Endothelial cell of umbilical vein (primary cell): ENCODE data around the gene YJU2. TPM values are rescaled to one million over a fixed set of nuclear protein-coding genes. Genes with fewer than 3 reads are reported as not detected.

ENCODE experiments used
- BruUV-seq: library from RNA; stranded (reverse); fragments of 400-500 nt; replicated peaks from 2 replicates; lab custom pipeline; 2021; lab: Mats Ljungman, UMichigan
- CTCF ChIA-PET: fragments of 300-600, 350-600 bp; sonication (Branson Sonifier 250); formaldehyde crosslinking; loops from one replicate; lab custom pipeline; 2021; ENCODE audit warnings: antibody characterized with exemption, inconsistent platforms; lab: Charles Lee
- POLR2A ChIA-PET: fragments of 300-600, 350-600 bp; sonication (Branson Sonifier 250); formaldehyde crosslinking; loops from one replicate; lab custom pipeline; 2021; ENCODE audit warnings: antibody characterized with exemption, inconsistent platforms; lab: Charles Lee
- DNase-seq: peaks from one replicate; pipeline ENCODE4 v3.0.0-alpha.2; 2011; ENCODE audit warnings: low read depth, low spot score
- FAIRE-seq: peaks from 2 replicates; lab custom pipeline; 2011; peaks lifted over from hg19 to GRCh38; lab: Jason Lieb, UNC
- H2AFZ ChIP-seq: 2 replicates; pipeline ENCODE4 v1.6.0; 2012; ENCODE audit warnings: low read depth, low read length, control low read depth, inconsistent platforms
- H3K27ac ChIP-seq: 2 replicates; pipeline ENCODE4 v1.5.1; 2011; ENCODE audit warnings: low read depth, mild to moderate bottlenecking, control low read depth, low read length, moderate library complexity; ENCODE audit not compliant: insufficient read depth
- H3K27me3 ChIP-seq, 2 experiments: 2 replicates each; pipeline versions ENCODE4 v1.6.0 to v1.6.1; 2011; ENCODE audit warnings: low read length in 2 of 2, mixed read lengths in 1 of 2; ENCODE audit not compliant: control insufficient read depth in 2 of 2, insufficient read depth in 2 of 2
- H3K36me3 ChIP-seq, 2 experiments: 2 replicates in 1 of 2; 3 replicates in 1 of 2; pipeline ENCODE4 v1.5.1; 2011; ENCODE audit warnings: low read length in 2 of 2, mild to moderate bottlenecking in 1 of 2, moderate library complexity in 1 of 2; ENCODE audit not compliant: control insufficient read depth in 2 of 2, insufficient read depth in 2 of 2; ENCODE audit errors: extremely low read depth in 1 of 2
- H3K4me1 ChIP-seq: 3 replicates; pipeline ENCODE4 v1.5.1; 2011; ENCODE audit warnings: mild to moderate bottlenecking, low read length; ENCODE audit not compliant: control insufficient read depth, insufficient read depth; ENCODE audit errors: extremely low read depth
- H3K4me2 ChIP-seq: 2 replicates; pipeline ENCODE4 v1.6.1; 2011; ENCODE audit warnings: low read length, control low read depth, mixed read lengths; ENCODE audit not compliant: insufficient read depth
- H3K4me3 ChIP-seq, 3 experiments: fragments of 200-600 bp in 1 of 3; sonication (generic), shearing (Covaris generic) in 1 of 3; replicated peaks in 1 of 3; 2 replicates each; pipeline ENCODE4 v1.5.1; 2011 to 2016; ENCODE audit warnings: control low read depth in 3 of 3, low read length in 3 of 3, mild to moderate bottlenecking in 2 of 3, inconsistent platforms in 1 of 3, low read depth in 1 of 3, moderate library complexity in 1 of 3; ENCODE audit not compliant: insufficient read depth in 1 of 3
- H3K79me2 ChIP-seq: 2 replicates; pipeline ENCODE4 v1.6.0; 2012; ENCODE audit warnings: low read length, inconsistent platforms; ENCODE audit not compliant: control insufficient read depth, insufficient read depth
- H3K9ac ChIP-seq: replicated peaks from 2 replicates; pipeline ENCODE3; 2011; ENCODE audit warnings: low read length, control low read depth; ENCODE audit not compliant: insufficient read depth; ENCODE audit errors: extremely low read depth
- H3K9me1 ChIP-seq: replicated peaks from 3 replicates; pipeline ENCODE4 v1.6.0; 2011; ENCODE audit warnings: mild to moderate bottlenecking, low read length; ENCODE audit not compliant: control insufficient read depth, insufficient read depth; ENCODE audit errors: extremely low read depth
- H3K9me3 ChIP-seq: replicated peaks from 2 replicates; pipeline ENCODE4 v1.5.1; 2012; ENCODE audit warnings: low read length, inconsistent platforms; ENCODE audit not compliant: control insufficient read depth, insufficient read depth
- H4K20me1 ChIP-seq: replicated peaks from 2 replicates; pipeline ENCODE3; 2011; ENCODE audit warnings: mild to moderate bottlenecking, low read length; ENCODE audit not compliant: control insufficient read depth, insufficient read depth; ENCODE audit errors: extremely low read depth
- CTCF ChIP-seq, 2 donors: IDR thresholded peaks; 1 replicate in 1 of 2; 2 replicates in 1 of 2; pipeline ENCODE4 v1.5.1; 2011; ENCODE audit warnings: low read length in 2 of 2, mild to moderate bottlenecking in 2 of 2, moderate library complexity in 2 of 2, control low read depth in 1 of 2, inconsistent platforms in 1 of 2, low read depth in 1 of 2; ENCODE audit not compliant: insufficient read depth in 1 of 2; ENCODE audit errors: extremely low read depth in 1 of 2
- EZH2 ChIP-seq: IDR thresholded peaks from 2 replicates; pipeline ENCODE4 v1.6.1; 2012; ENCODE audit warnings: borderline replicate concordance, low read depth, mild to moderate bottlenecking, moderate library complexity, low read length, inconsistent platforms; ENCODE audit not compliant: severe bottlenecking
- FOS ChIP-seq: IDR thresholded peaks from 2 replicates; pipeline ENCODE4 v1.6.1; 2011; ENCODE audit warnings: mild to moderate bottlenecking, low read length, moderate library complexity, borderline replicate concordance; ENCODE audit not compliant: insufficient read depth
- GATA2 ChIP-seq: IDR thresholded peaks from 2 replicates; pipeline ENCODE4 v1.7.0; 2011; ENCODE audit warnings: low read depth, mild to moderate bottlenecking, moderate library complexity, mixed read lengths, low read length; ENCODE audit not compliant: insufficient read length, insufficient read depth
- JUN ChIP-seq: IDR thresholded peaks from 2 replicates; pipeline ENCODE4 v1.6.1; 2011; ENCODE audit warnings: borderline replicate concordance, low read depth; ENCODE audit not compliant: insufficient read length, insufficient read depth
- MAX ChIP-seq: IDR thresholded peaks from 2 replicates; pipeline ENCODE4 v1.6.1; 2011; ENCODE audit not compliant: insufficient read depth, insufficient read length
- MYC ChIP-seq: IDR thresholded peaks from one replicate; pipeline ENCODE4 v1.6.1; 2011; ENCODE audit warnings: mild to moderate bottlenecking, low read depth, low read length
- POLR2A ChIP-seq: IDR thresholded peaks from 2 replicates; pipeline ENCODE4 v1.6.1; 2012; ENCODE audit warnings: low read depth, mild to moderate bottlenecking, control low read depth, low read length
- POLR2AphosphoS5 ChIP-seq: IDR thresholded peaks from 2 replicates; pipeline ENCODE4 v1.6.1; 2012; ENCODE audit warnings: low read depth, mild to moderate bottlenecking, control low read depth, low read length, moderate library complexity; ENCODE audit not compliant: insufficient read depth
- dilution Hi-C: fragments of 300-500 bp; cut with MboI; formaldehyde crosslinking; loops from one replicate; pipeline ENCODE4 v1.15.0; 2019; ENCODE audit warnings: low sequenced_read_pairs; ENCODE audit not compliant: extremely low pct_ligation_motif_present
- intact Hi-C: fragments of 100-400 bp; cut with micrococcal nuclease; formaldehyde crosslinking; loops from one replicate; pipeline ENCODE4 v1.10.0; 2022
- polyA plus RNA-seq, 4 experiments: library from polyadenylated mRNA; depleted of rRNA in 3 of 4; stranded (reverse) in 3 of 4; unstranded in 1 of 4; fragments of >200 nt; gene quantifications; 2 replicates each; pipeline versions ENCODE4 v1.2.1 to v1.2.3, GENCODE V29; 2011 to 2012; ENCODE audit warnings: missing spikeins in 1 of 4
- total RNA-seq: library from RNA; stranded (reverse); gene quantifications from 2 replicates; pipeline ENCODE4 v1.2.3, GENCODE V29; 2021

Gene YJU2
- total and polyA plus RNA-seq, 2 donors (not counting 3 experiments of a cell fraction or from before 2014, with no cell fraction given), result 20.7 to 21.5 TPM

- no peak for TF ChIP-seq POLR2AphosphoS5
- no peak for TF ChIP-seq MAX
- TF ChIP-seq FOS, result no peak
- no peak for TF ChIP-seq GATA2
- TF ChIP-seq POLR2A, result no peak
- TF ChIP-seq JUN, result no peak
- no peak for TF ChIP-seq MYC
- TF ChIP-seq EZH2, result no peak
- TF ChIP-seq CTCF (IDR thresholded peaks at IDR 0.05; ENCODE audit: extremely low read depth in 1 of 2, insufficient read depth in 1 of 2, low read depth in 1 of 2, low read length in 2 of 2), result no peak
- DNase-seq, result no peak
- Histone ChIP-seq H3K4me2 (no peak overlapping the region), H3K9me1 (no peaks in the 10 kb centered on the region), H3K27ac (no peak overlapping the region), H3K27me3 (no peaks in the 10 kb centered on the region), H3K9me3 (no peaks in the 10 kb centered on the region), H2AFZ (no peak overlapping the region), H3K9ac (no peak overlapping the region), H3K79me2 (no peaks in the 10 kb centered on the region), H4K20me1 (no peaks in the 10 kb centered on the region), H3K4me1 (no peaks in the 10 kb centered on the region), H3K36me3 (peaks cover 0 to 8% of the 10 kb centered on the region in 2 experiments), H3K4me3 (no peak overlapping the region)
- intact Hi-C loops (loop anchor here (10.0 kb wide), 1 partner anchor 861 kb away; no protein-coding TSS in a partner anchor), dilution Hi-C loops (no loop called here)
- CTCF ChIA-PET, result interaction anchor here (1.1 to 1.3 kb wide), 2 partner anchors 24 to 38 kb away, joined by 3 read pairs; no protein-coding TSS in a partner anchor
- FAIRE-seq, result no peak
- BruUV-seq, result no TSS peak
- POLR2A ChIA-PET, result no interaction called here
These were observed 67.1 kb downstream of the YJU2 start for GRCh38 chr19:4313847-4314490.
